HG02870 (cell line): ENCODE measurements around the gene JAM3.

Source experiments
- ATAC-seq: cut with Tn5 transposase; IDR thresholded peaks from one replicate; pipeline ENCODE4 v1.9.1; 2021; ENCODE audit warnings: mild to moderate bottlenecking, moderate library complexity; ENCODE audit not compliant: unreplicated experiment

Gene JAM3

DNA sequence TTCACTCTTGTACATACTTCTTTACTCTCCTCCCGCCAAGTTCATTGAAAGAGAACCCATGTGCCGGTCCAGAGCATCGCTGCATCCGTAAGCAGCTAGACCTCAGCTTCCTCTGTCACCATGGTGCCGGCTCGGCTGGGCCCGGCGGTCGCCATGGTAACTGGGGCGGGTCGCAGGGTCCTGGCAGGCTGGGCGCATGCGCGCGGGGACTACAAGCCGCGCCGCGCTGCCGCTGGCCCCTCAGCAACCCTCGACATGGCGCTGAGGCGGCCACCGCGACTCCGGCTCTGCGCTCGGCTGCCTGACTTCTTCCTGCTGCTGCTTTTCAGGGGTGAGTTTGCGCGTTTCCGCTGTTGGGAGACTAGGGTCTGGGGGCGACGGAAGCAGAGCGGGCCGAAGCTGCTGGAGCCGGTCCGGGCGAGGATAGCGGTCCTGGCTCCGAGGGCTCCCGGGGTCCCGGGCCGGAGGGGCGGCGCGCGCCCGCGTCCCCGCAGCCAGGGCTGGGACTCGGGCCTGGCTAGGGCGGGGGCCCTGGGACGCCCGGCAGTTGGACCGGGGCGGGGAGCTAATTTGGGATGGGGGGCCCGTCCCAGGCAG, at the start of gene JAM3:
Gene JAM3 (plus strand): TSS at position 244 of the 597 bp plus-strand sequence. CDS start 12 bp downstream, at position 256.
- peak; percentile 82 for ATAC-seq

DNA sequence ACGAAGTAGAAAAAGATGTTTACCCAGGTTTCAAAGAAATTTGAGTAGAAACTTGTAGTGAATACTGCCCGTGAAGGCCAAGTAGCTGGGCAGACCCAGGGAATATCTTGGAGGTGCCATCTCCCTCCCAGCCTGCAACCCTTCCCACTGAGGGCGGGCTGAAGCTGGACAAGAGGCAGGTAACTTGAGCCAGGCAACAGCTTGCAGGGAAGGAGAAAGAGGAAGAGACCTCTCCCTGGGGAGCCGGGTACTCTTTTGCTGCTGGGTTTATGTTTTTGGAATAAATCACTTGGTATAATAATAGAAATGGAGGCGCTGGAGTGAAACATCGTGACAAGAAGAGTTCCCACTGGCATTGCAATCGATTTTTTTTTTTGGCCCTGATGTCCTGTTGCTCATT, 49.4 kb upstream of the JAM3 start:
- no peak for ATAC-seq

DNA sequence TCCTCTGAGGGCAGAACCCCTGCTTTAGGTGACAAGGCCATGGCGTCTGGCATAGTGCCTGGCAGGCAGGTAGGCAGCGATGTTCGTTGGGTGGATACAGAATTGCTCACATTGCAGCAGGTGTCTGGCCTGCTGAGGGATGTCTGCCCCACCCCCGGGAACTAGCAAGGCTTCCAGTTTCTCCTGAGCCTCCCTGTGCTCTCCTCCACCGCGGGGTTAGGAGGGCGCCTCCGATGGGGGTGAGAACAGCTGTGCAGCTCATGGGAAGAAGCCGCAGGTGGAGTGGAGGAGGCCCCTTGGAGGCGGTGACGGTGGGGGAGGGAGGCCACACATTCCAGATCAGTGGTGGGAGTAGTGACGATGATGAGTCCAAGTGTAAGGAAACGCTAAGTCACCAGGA, 48.3 kb upstream of the JAM3 start:
- no peak for ATAC-seq

DNA sequence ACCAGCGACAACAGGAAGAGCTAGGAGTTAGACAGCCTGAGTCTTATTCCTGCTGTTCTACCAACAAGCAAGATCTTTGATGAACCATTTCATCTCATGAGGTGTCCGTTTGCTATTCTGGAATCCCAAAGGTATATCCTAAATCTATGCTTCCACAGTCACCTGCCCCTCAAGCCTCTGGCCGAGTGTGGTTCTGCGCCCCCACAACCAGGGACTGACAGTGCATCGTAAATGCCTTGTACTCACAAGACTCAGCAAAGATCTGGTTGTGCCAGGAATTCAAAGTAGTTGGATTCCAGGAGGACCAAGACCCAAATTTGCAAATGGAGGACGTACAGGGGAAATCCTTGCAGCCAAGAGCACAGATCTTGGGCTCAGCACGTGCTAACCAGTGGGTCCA, 47.5 kb upstream of the JAM3 start:
- ATAC-seq = no peak

DNA sequence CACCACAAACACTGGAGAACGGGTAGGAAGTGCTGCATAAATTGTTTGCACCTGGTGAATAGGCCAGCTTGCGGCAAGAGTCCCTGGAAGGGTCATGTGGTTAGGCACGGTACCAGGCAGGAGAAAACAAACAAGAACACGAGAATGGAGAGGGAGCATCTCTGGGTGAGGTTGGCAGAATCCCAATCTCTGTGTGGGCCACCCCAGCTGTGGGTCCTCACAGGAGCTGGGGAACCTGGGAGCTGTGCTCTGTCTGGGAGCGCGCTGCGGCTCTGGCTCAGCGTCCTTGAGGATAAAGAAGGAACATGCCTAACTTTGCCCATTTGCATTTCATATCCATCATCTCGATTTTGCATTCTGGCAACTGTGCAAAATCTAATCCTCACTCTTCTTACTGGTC, 46.1 kb upstream of the JAM3 start:
- ATAC-seq = no peak

DNA sequence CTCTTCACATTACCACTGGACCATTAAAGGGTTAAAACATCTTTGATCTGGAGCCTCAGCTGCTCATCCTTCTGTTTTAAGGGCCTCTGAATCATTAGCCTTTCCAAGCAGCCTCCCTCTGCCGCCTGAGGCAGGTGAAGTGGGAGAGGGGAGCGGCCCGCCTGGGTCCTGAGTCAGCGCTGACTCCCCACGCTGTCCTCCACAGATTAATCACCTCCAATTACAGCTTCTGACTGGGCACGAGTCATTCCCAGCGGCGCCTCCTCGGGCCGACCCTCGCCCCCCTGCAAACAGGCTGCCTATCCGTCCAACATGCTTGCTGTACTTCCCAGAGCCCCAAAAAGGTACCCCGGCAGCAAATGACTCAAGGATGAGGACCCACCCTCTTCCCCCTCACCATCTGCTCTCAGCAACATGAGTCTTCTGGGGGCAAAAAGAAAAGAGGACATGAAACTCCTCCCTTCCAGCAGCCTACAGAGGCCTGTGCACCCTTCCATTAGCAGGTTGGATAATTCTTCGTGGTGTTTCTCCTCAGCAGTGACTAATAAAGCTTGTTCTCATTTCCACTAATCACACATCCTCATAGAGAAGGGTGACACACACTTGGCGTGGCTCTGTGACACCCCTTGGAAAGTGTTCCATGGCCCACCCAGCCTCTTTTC, 44.3 kb upstream of the JAM3 start:
- ATAC-seq = peak; percentile 58

DNA sequence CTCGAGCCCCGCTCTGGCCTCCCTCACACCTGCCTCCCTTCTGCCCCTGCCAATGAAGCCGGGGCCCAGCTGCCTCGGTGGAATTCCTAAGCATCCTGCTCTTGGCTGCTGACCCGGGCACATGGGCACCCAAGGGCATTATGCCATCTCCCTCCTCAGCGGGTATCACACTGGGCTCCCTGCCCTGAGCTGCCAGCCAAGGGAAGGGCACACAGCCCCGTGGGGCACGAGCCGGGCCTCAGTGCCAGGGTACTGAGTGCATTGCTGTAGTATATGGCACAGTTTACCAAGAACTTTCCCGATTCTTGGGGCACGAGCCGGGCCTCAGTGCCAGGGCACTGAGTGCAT, 43.8 kb upstream of the JAM3 start:
- ATAC-seq = no peak

DNA sequence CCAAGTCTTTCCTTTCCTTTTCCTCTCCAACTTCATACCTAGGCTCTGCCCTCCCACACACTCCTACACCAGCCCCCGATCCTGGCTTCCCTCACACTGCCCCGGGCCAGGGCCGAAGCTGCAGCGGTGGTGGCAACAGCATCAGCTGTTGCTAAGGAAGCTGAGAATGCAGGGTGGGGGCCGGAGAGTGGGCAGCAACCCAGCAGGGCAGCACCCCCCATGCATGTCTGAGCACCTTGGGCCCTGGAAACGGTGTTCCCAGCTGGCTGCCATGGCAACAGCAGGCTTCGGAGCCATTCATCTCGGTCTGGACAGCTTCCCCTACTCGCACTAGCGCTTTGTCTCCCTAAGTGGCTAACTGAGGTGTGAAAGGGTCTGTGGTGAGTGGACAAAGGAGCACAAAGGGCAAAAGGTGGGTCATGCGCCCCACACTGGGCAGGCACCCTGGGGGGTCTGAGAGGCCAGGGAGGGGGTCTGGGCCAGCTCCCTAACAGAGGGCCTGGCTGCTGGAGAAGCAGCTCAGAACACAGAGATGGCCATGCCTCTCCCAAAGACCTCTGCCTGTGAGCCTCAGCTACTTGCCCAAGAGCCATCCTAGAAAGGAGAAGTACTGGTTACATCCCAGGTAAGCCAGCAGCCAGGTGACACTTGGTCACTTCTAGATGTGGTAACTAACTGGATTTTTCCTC, 42.1 kb upstream of the JAM3 start:
- ATAC-seq = no peak

DNA sequence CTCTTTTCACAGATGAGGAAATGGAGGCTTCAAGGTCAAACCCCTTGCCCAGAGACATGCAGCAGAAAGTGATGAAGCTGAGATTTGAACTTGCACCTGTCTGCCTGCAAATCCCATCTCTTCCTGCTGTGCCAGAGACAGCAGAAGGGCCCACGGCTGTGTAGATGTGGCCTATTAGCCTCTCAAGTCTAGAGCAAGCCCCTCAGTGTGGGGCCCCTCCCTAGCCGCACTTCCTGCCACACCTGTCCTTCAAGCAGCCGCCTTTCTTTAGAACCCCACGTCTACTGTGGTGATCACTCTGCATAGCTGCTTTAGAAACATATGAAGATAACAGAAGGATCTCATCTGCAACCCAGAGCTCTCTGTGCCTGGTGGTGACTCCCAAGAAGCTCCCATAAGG, 41.2 kb upstream of the JAM3 start:
- no peak for ATAC-seq

DNA sequence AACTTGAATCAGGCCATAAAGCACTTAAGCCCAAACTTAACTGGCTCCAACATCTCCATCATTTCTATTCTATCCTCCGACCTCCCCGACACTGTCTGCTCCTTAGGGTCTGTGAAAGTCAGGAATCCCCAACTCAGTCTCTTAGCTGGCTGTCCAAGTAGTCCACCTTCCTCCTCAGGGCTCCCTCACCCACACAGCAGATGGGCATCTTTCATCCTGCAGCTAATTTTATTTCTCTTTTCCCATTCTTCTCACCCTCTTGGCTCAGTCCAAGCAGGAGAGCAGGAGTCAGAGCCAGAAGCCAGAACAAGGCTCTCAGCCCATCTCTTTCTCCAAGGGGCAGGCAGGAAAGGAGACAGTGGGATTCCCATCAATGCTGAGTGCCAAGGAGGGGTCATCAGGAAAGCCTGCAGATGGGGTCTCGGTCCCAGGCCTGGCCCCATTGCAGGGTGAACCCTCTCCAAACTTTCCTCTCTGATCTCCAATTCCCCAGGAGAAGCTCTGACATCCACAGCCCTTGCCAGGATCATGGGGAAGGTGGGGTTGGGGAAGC, 40.4 kb upstream of the JAM3 start:
- ATAC-seq = no peak

DNA sequence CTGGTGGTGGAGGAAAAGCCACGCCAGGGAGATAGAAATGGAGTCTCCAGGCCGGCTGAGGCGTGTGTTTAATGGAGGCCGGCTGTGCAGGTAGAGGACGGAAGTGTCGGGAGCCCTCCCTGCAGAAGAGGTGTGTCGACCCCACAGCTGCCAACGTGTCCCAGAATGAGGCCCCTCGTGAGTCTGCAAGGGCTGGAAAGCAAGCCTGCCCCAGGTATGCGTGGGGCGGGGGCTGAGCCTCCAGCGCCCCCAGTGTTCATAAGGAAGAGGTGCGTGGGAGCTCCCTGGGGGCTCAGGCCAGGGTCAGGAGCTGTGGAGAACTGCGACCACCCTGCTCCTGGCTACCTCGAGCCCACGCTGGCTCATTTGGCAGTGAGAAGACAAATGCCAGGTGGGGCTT, 38.0 kb upstream of the JAM3 start:
- no peak for ATAC-seq

DNA sequence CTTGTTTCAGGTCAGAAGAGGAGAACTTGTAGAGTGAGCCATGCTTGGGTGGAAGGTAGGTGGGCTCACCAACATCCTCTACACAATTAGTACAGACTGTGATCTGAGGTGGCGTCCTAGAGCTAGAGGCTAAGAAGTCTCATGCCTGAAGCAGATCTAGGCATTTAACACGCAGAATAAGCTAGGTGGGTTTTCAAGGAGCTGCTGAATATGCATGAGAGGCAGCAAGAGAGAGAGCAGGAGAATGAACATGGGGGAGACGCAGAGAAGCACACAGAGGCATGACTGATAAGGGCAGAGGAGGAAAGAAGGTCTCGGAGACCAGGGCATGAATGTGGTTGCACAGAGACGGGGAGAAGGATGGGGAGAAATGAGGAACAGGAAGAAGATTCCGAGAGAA, 36.8 kb upstream of the JAM3 start:
- no peak for ATAC-seq

DNA sequence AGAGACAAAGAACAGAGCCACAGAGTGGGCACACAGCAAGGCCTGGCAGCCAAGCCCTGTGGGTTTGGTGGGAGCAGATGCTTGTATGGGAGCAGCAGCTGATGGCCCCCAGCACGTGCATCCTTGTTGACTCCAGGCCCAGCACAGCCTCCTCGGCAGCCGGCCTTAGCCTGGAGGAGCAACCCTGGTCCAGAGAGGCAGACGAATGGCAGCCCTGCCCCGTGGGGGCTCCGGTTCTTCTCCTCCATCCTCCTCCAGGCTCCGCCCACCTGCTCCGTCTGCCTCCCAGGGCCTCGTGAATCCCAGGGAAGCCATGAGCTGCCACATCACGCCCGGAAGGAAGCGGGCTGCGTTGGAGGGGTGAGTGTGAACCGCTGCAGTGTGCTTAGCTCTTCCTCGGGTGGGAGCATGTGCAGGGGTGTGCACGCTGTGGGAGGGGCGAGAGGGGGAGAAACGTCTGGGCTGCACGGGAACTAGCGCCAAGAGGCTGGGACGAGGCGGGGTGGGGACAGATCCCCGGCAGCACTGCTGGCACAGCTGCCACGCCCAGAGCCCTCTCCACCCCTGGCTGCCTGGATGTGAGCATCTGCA, 36.3 kb upstream of the JAM3 start:
- ATAC-seq = no peak

DNA sequence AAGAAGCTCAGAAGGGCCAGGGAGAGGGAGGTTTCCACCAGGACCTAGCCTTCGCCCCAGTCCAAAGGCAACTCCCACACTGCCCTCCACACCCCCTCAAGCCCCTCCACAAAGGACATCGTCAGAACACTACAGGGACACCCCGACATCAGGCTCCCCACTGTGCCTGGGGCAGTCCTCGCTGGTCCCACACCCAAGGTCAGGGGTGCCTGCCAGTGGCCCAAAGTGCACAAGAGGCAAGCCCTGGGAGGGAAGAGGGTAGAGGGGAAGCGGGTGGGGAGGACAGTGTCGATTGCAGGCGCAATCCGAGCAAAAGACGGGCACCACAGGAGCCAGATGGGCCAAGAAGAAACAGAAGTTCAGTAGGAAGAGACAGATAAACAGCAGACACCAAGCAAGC, 35.6 kb upstream of the JAM3 start:
- no peak for ATAC-seq

DNA sequence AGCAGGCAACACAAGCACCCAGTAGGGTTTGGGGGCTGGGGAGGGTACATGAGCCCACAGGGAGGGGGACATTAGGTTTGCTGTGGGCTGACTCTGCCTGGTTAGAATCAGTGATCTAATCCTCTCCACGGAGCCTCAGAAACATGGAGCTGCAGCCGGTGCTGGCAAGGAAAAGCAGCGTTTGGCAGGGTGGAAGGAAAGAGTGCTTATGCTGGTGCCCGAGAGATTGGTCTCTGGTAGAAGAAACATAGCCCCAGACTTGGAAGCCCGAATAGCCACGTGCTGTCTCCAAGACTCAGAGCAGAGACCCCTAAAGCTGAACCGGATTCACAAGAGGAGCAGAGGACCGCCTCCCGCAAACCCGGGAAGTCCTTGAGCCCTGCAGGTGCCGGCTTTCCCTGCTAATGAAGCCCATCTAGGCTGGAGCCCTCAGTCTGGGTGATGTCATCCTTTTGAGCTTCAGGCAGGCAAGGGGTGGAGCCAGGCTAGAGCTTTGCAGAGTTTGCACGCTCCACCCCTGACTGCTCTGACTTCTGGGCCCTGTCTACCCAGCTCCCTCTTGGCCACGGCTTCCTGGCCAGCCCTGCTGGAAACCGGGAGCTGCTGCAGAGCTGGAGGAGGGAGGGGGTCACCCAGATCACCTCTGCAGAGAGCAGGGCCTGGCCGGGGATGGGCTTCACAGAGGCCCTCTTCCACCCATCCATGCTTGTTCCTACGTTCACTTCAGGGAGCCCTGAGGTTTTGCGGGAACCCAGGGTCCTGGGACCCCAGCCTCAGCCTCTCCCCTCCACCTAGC, 35.0 kb upstream of the JAM3 start:
- ATAC-seq = peak; percentile 67

DNA sequence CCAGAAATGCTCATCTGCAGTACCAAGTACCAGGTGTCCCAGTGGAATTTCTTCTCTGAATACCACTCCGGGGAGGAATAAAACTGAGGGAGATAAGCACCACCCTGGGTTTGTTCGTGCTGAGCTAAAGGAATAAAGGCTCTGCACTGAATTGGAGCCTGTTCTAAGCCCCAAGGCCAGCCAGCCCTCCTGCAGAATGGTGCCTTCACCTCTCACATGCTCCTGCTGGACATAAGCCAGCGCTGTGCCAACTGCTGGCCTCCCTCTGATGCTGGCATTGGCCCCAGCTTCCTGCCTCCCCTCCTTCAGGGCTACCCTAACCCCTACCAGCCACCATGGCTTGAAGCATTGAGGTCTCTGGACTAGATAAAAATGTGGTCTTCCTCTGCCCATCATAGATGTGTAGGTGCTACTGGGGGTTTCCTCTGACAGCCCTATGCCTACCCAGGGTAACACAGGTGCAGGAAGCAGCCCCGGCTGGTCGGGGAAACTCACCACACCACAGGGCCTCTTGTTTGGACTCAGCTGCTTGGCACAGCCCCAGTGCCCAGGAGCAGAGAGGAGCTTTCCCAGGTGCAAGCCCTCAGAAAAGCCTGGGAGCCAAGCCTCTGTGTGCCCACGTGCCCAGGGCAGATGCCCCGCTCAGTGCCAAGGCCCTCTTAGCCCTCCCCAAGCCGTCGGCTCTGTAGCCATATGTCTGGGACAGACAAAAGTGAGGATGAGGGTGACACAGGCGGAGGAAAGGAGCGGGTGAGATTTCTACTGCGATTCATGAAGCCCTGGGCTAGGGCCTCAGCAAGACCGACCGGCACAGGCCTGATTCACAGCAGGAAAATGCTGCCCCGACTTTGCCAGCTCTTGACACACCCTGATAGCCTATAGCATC, 34.1 kb upstream of the JAM3 start:
- no peak for ATAC-seq

DNA sequence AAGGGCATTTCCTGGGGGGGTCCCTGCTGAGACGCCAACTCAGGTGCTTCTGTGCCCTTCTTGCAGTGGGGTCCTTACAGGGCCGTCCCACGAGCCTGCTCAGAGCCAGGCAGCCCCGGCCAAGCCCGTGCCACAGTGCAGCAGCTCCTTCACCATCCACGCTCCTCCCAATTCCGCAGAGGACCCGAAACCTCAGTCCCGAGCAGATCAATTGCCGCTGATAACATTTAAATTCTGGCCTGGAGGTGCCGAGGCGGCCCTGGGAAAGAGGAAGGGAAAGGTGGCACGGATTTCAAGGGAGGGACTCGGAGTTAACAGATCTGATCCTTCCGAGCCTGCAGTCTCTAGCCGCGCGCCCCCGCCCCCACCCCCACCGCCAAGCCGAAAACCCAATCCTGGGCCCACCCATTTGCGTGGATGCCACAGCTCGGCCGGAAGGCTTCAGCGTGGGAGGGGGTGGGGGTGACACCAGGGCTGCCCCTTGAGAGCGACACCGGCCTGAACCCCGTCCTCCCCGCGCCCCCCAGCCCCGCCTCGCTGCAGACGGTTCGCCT, 32.3 kb upstream of the JAM3 start:
- ATAC-seq = no peak

DNA sequence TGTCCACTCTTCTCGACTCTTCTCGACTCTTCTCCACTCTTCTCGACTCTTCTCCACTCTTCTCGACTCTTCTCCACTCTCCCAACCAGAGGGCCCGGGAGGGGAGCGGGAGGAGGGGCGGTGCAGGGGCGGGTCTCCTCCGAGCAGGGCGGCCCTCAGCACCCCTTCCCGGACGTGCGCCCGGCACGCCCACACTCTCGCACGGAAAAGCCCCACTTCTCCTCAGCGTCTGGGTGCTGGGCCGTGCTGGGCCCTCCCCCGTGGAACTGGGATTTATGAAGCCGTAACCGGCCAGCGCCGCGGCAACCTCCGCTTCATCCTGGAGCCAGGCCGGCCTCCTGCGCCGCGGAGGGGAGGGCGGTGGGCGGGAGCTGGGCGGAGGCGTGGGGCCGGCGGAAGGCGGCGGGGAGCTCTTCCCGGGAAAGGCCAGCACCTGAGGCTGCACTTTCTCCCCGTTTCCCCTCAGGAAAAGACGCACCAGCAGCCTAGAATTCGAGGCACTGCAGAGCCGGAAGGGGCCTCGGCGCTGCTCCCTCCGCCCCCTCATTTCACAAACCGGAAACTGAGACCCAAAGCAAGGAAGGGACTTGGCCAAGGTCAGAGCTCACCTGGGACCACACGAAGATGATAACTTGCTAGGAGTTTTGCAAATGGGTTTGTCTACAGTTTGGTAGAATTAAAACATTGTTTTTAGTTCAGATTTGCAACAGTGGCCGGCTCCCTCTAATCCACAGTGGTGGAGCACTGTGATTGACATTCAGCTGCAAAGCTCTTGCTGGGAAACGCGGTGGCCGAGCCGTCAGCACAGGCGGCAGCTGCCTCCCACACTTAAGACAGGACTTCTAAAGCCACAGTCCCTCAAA, 31.6 kb upstream of the JAM3 start:
- peak; percentile 64 for ATAC-seq
